CD14-positive monocyte (primary cell): Measurements from ENCODE around the gene VPS37B. TPM values are rescaled to one million over a fixed set of nuclear protein-coding genes. Genes with fewer than 3 reads are reported as not detected.

Experiments used
- DNase-seq, 3 donors: peaks; one replicate each; pipeline ENCODE4 v3.0.0-alpha.2; 2011 to 2022
- H2AFZ ChIP-seq: 2 replicates; pipeline ENCODE4 v1.6.0; 2012; ENCODE audit warnings: mild to moderate bottlenecking, low read depth, low read length, inconsistent platforms; ENCODE audit not compliant: insufficient read depth, poor library complexity, severe bottlenecking
- H3K27ac ChIP-seq, 2 donors: 1 replicate in 1 of 2; 2 replicates in 1 of 2; pipeline ENCODE4 v1.5.1; 2012 to 2013; ENCODE audit warnings: low read length in 2 of 2, control low read depth in 1 of 2, inconsistent platforms in 1 of 2, low read depth in 1 of 2, mild to moderate bottlenecking in 1 of 2
- H3K27me3 ChIP-seq, 2 donors: one replicate each; pipeline versions ENCODE4 v1.6.0 to v1.6.1; 2011 to 2013; ENCODE audit warnings: low read length in 2 of 2; ENCODE audit not compliant: control insufficient read depth in 2 of 2, insufficient read depth in 2 of 2
- H3K36me3 ChIP-seq, 2 donors: replicated peaks in 1 of 2; 1 replicate in 1 of 2; 2 replicates in 1 of 2; pipeline versions ENCODE4 v1.5.1 to v1.6.1; 2012 to 2013; ENCODE audit warnings: low read length in 2 of 2, control low read depth in 1 of 2, inconsistent platforms in 1 of 2, mild to moderate bottlenecking in 1 of 2; ENCODE audit not compliant: insufficient read depth in 2 of 2, control insufficient read depth in 1 of 2
- H3K4me1 ChIP-seq, 2 donors: 1 replicate in 1 of 2; 2 replicates in 1 of 2; pipeline versions ENCODE4 v1.5.1 to v1.6.1; 2012 to 2013; ENCODE audit warnings: low read length in 2 of 2, control low read depth in 1 of 2, inconsistent platforms in 1 of 2, mild to moderate bottlenecking in 1 of 2, moderate library complexity in 1 of 2; ENCODE audit not compliant: insufficient read depth in 2 of 2, control insufficient read depth in 1 of 2
- H3K4me2 ChIP-seq: replicated peaks from 2 replicates; pipeline ENCODE3; 2012; ENCODE audit warnings: low read length, moderate library complexity, mild to moderate bottlenecking; ENCODE audit not compliant: poor library complexity, severe bottlenecking; ENCODE audit errors: extremely low read depth
- H3K4me3 ChIP-seq, 3 experiments: fragments of 200-600 bp in 1 of 3; sonication (generic) in 1 of 3; replicated peaks in 1 of 3; 1 replicate in 2 of 3; 2 replicates in 1 of 3; pipeline ENCODE4 v1.5.1; 2011 to 2013; ENCODE audit warnings: low read length in 3 of 3, mild to moderate bottlenecking in 3 of 3, control low read depth in 2 of 3, low read depth in 2 of 3, inconsistent platforms in 1 of 3, moderate library complexity in 1 of 3
- H3K79me2 ChIP-seq: 2 replicates; pipeline ENCODE4 v1.6.0; 2012; ENCODE audit warnings: mild to moderate bottlenecking, control low read depth, inconsistent platforms, low read length, moderate library complexity; ENCODE audit not compliant: insufficient read depth
- H3K9ac ChIP-seq: 2 replicates; pipeline ENCODE4 v1.6.0; 2017; ENCODE audit warnings: low read length, mild to moderate bottlenecking; ENCODE audit not compliant: insufficient read depth, poor library complexity, severe bottlenecking
- H3K9me3 ChIP-seq, 2 donors: replicated peaks in 1 of 2; 1 replicate in 1 of 2; 2 replicates in 1 of 2; pipeline versions ENCODE4 v1.5.1 to v1.6.1; 2012 to 2013; ENCODE audit warnings: low read length in 2 of 2, control low read depth in 1 of 2; ENCODE audit not compliant: control insufficient read depth in 1 of 2, insufficient read depth in 1 of 2
- H4K20me1 ChIP-seq: 2 replicates; pipeline ENCODE4 v1.6.0; 2012; ENCODE audit warnings: mild to moderate bottlenecking, low read length, control low read depth, moderate library complexity; ENCODE audit not compliant: insufficient read depth
- H3K27ac Mint-ChIP-seq, 7 donors: one replicate each; pipeline ENCODE4 v1.8.0; 2020; ENCODE audit warnings: mild to moderate bottlenecking in 7 of 7, mixed read lengths in 7 of 7, moderate library complexity in 6 of 7, inconsistent platforms in 2 of 7
- H3K27me3 Mint-ChIP-seq, 3 donors: one replicate each; pipeline ENCODE4 v1.8.0; 2021 to 2022; ENCODE audit warnings: low read depth in 3 of 3, mild to moderate bottlenecking in 3 of 3, mixed read lengths in 3 of 3, moderate library complexity in 3 of 3, inconsistent platforms in 1 of 3
- H3K36me3 Mint-ChIP-seq, 2 donors: one replicate each; pipeline ENCODE4 v1.8.0; 2020; ENCODE audit warnings: mixed read lengths in 2 of 2, inconsistent platforms in 1 of 2, mild to moderate bottlenecking in 1 of 2
- H3K4me1 Mint-ChIP-seq: one replicate; pipeline ENCODE4 v1.8.0; 2020; ENCODE audit warnings: mild to moderate bottlenecking, mixed read lengths
- H3K4me3 Mint-ChIP-seq, 2 donors: one replicate each; pipeline ENCODE4 v1.8.0; 2020; ENCODE audit warnings: mild to moderate bottlenecking in 2 of 2, mixed read lengths in 2 of 2, moderate library complexity in 1 of 2
- H3K9me3 Mint-ChIP-seq, 7 donors: one replicate each; pipeline ENCODE4 v1.8.0; 2020 to 2022; ENCODE audit warnings: mixed read lengths in 7 of 7, mild to moderate bottlenecking in 6 of 7, moderate library complexity in 6 of 7, inconsistent platforms in 2 of 7
- CTCF ChIP-seq: fragments of 200-600 bp; IDR thresholded peaks from one replicate; pipeline ENCODE4 v1.8.0; 2022; ENCODE audit warnings: antibody characterized with exemption, mild to moderate bottlenecking
- WGBS: methylation state at CpG from one replicate; pipeline ENCODE4 v1.1.5; 2013; ENCODE audit warnings: missing lambda C conversion rate; ENCODE audit not compliant: insufficient coverage; 5-methylcytosine and 5-hydroxymethylcytosine counted together
- intact Hi-C, 2 donors: fragments of 100-400 bp; cut with micrococcal nuclease; formaldehyde crosslinking; loops; one replicate each; pipeline versions ENCODE4 v1.15.0 to v1.15.1; 2023
- polyA plus RNA-seq, 3 donors: library from polyadenylated mRNA; depleted of rRNA in 1 of 3; unstranded in 2 of 3; stranded (reverse) in 1 of 3; fragments of 300-500 nt in 2 of 3; fragments of >200 nt in 1 of 3; fragmentation: Illumina TruSeq in 2 of 3; gene quantifications; 1 replicate in 2 of 3; 2 replicates in 1 of 3; pipeline ENCODE4 v1.2.3, GENCODE V29; 2012 to 2021

VPS37B gene
- polyA plus RNA-seq, 3 donors, result 12.3 to 34.3 (median 16.4) TPM

DNA sequence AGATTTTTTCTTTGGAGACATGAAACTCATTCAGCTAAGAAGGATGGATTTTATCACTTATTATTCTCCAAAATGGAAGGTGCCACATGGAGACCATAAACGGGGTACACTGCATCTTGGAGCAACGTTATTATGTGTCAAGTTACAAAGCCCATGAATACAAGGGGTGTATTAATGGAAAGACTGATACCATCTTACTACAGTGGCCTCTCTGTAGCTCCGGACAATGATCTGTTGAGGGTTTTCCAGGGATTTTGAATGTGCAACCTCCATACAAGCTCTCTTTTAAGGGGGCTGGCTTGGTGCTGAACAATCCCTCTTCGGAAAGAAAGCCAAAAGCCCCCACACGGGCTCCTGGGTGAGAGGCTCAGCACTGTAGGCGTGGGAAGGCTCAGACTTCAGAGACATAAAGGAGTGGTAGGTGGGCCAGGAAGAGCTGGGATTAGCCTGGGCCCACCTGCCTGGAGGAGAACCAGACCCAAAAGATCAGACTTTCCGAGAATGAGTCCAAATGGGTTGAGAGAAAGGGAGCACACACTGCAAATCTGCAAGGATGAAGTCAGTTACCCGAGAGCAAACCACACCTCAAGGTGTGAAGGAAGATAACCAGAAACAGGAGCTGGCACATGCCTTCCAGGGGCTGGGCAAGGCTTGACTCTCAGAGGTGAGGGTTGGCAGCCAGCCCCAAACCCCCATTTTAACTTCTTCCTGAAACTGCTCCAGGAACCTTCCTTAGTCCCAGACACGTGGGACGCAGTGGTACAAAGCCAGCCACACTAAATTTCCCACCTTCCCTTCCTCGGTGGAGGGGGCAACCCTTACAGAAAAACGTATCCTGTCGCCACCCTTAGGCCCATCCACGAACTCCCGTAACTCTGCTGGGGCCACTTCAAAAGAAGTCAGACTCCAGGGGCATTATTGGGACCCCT is 1.5 kb downstream of the VPS37B start:
- DNase-seq, result peak in 1 of 3 donors; percentile 20
- no peak for TF ChIP-seq CTCF
- peak overlapping the region; percentile 89 to 99 (median 98) for H3K4me3 ChIP-seq
- H3K36me3 Mint-ChIP-seq, result peaks cover 8 to 17% of the 10 kb centered on the region in 2 donors
- H3K4me1 ChIP-seq, result peaks cover 74 to 80% of the 10 kb centered on the region in 2 donors
- H3K9ac ChIP-seq, result peak overlapping the region; percentile 98
- peaks cover 55% of the 10 kb centered on the region for H4K20me1 ChIP-seq
- H3K4me2 ChIP-seq, result peak overlapping the region; percentile 92
- peak overlapping the region; percentile 96 to 97 for H3K4me3 Mint-ChIP-seq
- H3K9me3 Mint-ChIP-seq, result peaks cover 3 to 9% (median 6%) of the 10 kb centered on the region in 7 donors
- peaks cover 0 to 9% (median 7%) of the 10 kb centered on the region in 3 donors for H3K27me3 Mint-ChIP-seq
- peak overlapping the region; percentile 82 to 99 for H3K27ac ChIP-seq
- peaks cover 76% of the 10 kb centered on the region for H3K4me1 Mint-ChIP-seq
- H3K36me3 ChIP-seq, result no peaks in the 10 kb centered on the region
- peaks cover 0 to 3% of the 10 kb centered on the region in 2 donors for H3K27me3 ChIP-seq
- WGBS, result 20% methylated on average over 8 of the region's 15 CpGs
- H3K79me2 ChIP-seq, result peaks cover 62% of the 10 kb centered on the region
- H2AFZ ChIP-seq, result no peak overlapping the region
- intact Hi-C loops, result loop anchor here in 1 of 2 donors (5.0 kb wide), 1 partner anchor 53 kb away; no protein-coding TSS in a partner anchor
- peak overlapping the region in 6 of 7 donors; percentile 93 to 99 (median 96) for H3K27ac Mint-ChIP-seq
- peaks cover 0 to 3% of the 10 kb centered on the region in 2 donors for H3K9me3 ChIP-seq
